HG02678 (cell line): ENCODE data around the gene PGAP3.

Experiments used
- ATAC-seq: cut with Tn5 transposase; IDR thresholded peaks from one replicate; pipeline ENCODE4 v1.9.1; 2021; ENCODE audit warnings: mild to moderate bottlenecking, moderate library complexity; ENCODE audit not compliant: unreplicated experiment

Gene PGAP3

DNA sequence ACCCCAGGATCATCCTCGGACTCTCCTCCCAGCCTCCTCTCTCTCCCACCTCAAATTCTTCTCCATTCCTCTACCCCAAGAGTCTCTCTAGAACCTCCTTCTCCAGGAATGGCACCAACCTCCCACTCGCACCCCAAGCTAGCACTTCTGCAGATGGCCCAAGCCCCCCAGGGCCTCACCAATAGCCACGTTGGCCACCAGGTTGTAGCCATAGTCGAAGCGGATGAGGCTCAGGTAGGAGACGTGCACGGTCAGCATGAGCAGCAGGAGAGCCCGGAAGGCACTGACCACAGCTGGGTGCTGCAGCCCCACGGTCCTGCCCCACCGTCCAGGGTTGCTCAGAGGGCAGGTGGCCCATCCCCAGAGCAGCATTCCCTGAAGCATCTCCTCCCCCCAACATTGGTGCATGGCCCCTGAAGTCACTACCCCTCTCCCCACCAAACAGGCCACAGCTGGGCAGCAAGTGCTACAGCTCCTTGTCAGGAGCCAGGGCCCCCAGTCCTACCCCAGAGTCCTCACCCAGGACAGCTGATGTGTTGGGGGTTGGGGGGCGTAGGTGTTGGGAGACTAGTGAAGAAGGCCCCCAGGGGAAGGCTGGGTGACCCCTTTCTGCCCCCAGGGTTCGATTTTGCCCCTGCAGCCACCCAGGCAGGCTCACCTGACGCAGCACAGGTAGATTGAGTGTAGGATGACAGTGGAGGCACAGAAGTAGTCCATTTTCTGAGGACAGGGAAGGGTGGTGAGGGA, 14.3 kb downstream of the PGAP3 start:
- ATAC-seq, result no peak

- no peak for ATAC-seq
Observed at GRCh38 chr17:39672522-39673334, 15.1 kb downstream of the PGAP3 start.

DNA sequence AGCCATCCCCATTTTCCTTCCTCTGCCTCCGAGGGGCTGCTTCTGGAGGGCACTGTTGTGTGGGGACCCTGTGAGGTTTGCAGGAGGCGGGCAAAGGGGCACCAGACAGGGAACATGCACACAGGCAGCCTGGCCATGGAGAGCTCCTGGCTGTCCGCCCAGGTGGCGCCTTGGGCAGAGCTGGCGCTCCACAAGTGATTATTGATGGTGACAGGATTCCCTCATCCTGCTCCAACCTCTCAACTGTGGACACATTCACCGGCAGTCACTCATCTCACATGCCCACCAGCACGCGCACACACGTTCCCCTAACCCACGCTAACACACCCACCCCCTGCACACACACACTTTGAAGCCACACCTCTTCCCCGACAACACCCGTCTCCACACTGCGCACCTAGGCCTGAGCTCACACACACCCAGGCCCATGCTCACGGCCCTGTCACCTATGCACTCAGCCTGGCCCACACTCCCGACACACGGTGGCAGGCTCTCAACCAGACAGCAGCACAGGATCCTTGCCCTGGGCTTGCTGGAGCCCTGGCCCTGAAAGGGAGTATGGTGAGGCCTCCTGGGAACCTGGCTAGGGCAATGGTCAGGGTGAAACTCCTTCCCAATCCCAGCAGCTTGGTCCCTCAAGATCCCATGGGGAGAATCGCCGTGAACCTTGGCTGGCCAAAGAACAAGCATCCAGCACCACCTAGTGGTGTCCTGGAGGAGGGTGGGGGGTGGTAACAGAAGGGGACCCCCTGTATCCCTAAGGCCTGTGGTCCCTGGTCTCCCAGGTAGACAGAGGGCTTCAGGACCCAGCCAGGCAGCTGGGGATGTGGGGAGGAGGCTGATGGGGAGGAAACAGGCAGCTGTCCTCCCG, 16.0 kb downstream of the PGAP3 start:
- no peak for ATAC-seq

DNA sequence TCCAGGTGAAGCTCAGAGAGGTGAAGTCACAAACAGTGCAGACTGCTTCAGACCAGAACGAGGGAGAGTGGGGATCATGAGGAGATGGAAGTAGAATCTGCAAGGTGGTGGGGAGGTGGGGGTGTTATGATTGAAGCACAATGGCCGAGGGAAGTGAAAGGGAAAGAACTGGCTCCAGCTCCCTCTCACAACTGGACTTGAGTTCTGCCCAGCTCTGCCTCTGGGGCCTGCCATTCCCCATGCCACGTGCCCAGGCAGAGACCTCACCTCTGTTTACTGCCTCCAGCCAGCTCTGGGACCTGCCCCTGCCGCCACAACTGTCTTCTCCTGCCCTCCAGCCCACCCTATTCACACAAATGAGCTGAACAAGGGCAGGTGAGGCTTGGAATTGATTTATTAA, 17.1 kb downstream of the PGAP3 start:
- ATAC-seq, result no peak

GRCh38 chr17:39669897-39670735, 17.7 kb downstream of the PGAP3 start:
- no peak for ATAC-seq

- ATAC-seq, result peak; percentile 40
Observed at GRCh38 chr17:39667945-39668924, 19.6 kb downstream of the PGAP3 start, which contains the start of gene PNMT. PNMT (plus strand) TSS chr17:39668453; CDS start chr17:39668476, 23 bp downstream.

DNA sequence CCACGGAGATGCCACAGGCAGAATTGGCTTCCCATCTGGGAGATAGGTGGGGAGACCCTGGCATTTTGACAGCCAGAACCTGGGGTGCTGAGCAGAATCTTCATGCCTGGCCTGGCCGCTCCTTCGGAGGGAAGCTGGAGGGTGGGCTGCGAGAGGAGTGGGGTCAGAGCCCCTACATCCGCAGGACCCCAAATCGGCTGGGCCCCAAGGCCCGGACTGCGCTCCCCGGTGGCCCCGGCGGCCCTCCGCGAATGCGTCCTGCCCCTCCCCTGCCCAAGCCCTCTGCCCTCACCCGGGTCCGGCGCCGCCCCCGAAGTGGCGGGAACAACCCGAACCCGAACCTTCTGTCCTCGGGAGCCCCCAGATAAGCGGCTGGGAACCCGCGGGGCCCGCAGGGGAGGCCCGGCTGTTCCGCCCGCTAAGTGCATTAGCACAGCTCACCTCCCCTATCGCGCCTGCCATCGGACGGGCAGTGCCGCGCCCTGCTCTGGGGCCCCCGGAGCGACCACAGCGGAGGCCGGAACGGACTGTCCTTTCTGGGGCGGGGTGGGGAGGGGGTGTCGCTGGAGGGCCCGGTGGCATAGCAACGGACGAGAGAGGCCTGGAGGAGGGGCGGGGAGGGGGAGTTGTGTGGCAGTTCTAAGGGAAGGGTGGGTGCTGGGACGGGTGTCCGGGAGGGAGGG, 20.5 kb downstream of the PGAP3 start:
- ATAC-seq, result no peak

DNA sequence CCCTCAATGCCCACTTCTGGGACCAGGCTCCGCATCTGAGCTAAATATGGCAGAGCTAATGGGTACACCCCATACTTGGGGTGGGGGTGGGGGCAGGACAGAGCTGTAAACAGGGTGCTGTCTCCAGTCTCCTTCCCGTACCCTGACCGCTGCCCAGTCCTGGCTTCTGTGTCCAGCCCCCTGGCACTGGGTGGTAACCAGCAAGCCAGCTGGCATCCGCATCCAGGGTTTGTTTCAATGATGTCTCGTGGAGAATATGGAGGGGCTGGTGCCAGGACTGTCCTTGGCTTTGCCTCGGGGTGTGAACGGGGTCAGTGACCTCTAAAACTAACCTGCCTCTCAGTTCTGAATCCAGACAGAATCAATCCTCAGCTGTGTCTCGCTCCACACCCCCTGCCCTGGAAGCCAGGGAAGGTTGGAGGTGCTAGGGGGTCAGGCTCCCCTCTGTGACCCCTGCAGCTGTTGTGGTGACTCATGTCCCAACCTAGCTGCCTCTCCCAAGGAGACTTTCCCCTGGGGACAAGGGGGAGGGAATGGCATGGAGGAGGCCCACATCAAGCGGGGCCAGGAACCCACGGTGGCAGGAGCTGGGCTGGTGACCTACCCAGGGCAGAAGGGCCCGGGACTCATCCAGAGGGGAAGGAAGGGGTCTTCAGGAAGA, 21.1 kb downstream of the PGAP3 start:
- no peak for ATAC-seq

- ATAC-seq, result no peak
Observed at GRCh38 chr17:39666231-39666600, 21.6 kb downstream of the PGAP3 start.

DNA sequence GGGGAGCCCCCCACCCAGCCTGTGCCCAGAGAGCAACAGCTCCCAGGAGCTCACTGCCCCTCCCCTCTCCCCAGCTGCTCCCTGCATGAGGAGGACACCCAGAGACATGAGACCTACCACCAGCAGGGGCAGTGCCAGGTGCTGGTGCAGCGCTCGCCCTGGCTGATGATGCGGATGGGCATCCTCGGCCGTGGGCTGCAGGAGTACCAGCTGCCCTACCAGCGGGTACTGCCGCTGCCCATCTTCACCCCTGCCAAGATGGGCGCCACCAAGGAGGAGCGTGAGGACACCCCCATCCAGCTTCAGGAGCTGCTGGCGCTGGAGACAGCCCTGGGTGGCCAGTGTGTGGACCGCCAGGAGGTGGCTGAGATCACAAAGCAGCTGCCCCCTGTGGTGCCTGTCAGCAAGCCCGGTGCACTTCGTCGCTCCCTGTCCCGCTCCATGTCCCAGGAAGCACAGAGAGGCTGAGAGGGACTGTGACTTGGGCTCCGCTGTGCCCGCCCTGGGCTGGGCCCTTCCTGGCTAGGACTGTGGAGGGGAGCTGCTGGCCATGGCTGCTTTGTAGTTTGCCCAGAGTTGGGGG, 22.1 kb downstream of the PGAP3 start:
- no peak for ATAC-seq

DNA sequence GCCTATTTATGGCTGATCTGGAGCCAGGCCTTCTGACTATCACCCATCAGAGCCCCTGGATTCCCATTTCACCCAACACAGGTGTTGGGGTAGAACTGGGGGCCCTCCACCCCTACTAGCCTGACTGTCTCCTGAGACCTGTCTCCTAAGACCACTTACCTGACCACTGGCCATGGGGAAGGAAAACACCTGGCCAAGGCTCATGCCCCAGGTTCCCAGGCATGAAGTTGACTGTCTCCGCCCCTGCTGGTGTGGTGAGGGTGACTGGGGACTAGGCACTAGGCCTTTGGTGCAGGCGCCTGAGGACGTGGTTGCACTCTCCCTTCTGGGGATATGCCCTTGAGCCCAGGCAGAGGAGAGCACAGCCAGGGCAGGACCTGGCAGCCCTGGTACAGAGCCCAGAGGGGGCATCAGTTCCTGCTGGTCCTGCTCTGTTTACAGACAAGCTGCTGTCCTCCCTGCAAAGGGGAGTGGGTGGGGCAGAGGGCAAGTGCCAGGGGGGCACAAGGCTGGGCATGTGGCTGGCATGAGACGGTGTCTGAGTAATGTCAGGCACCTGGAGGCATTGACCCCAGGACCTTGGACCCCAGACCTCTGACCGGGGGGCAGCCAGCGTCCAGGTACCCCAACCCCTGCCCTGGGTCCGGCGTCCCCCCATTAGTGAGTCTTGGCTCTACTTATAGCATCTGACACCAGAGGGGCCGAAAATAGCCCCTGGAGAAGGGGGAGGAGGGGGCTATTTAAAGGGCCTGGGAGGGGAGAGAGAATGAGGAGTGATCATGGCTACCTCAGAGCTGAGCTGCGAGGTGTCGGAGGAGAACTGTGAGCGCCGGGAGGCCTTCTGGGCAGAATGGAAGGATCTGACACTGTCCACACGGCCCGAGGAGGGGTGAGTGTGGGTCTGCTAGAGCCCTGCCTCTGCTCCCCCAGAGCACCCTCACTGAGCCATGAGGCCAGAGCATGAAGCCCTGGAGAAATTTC, 23.0 kb downstream of the PGAP3 start, which contains the start of gene TCAP:
Gene TCAP, plus strand, starts transcription at position 769 of the 981 bp plus-strand sequence. Its CDS starts 11 bp downstream, at position 780.
- ATAC-seq, result no peak

- no peak for ATAC-seq
Observed at GRCh38 chr17:39663688-39664580, 23.9 kb downstream of the PGAP3 start.

- no peak for ATAC-seq
Observed at GRCh38 chr17:39663340-39663687, 24.5 kb downstream of the PGAP3 start.

GRCh38 chr17:39662551-39663339, 25.1 kb downstream of the PGAP3 start:
- no peak for ATAC-seq
